TTC549 (cell line): ENCODE results near the gene SPRY1.

ENCODE experiments used
- FAIRE-seq: peaks from 2 replicates; lab custom pipeline; 2012; peaks lifted over from hg19 to GRCh38; lab: Jason Lieb, UNC

The SPRY1 gene

GRCh38 chr4:123379392-123379791, 17.2 kb upstream of the SPRY1 start:
- no peak for FAIRE-seq

- FAIRE-seq, result no peak
These were observed 15.6 kb upstream of the SPRY1 start for GRCh38 chr4:123380728-123381716.

GRCh38 chr4:123381996-123382395, 14.6 kb upstream of the SPRY1 start:
- no peak for FAIRE-seq

GRCh38 chr4:123383566-123383965, 13.0 kb upstream of the SPRY1 start:
- no peak for FAIRE-seq

GRCh38 chr4:123386609-123387008, 10.0 kb upstream of the SPRY1 start:
- no peak for FAIRE-seq

GRCh38 chr4:123390846-123391456, 5.6 kb upstream of the SPRY1 start:
- FAIRE-seq, result peak; percentile 93

- FAIRE-seq, result no peak
These were observed 2.9 kb upstream of the SPRY1 start for GRCh38 chr4:123393721-123394120.

- no peak for FAIRE-seq
These were observed 810 bp downstream of the SPRY1 start for GRCh38 chr4:123397144-123398065.

GRCh38 chr4:123398066-123398852, 1.7 kb downstream of the SPRY1 start:
- no peak for FAIRE-seq

GRCh38 chr4:123398853-123399626, 2.4 kb downstream of the SPRY1 start:
- FAIRE-seq, result no peak

GRCh38 chr4:123399627-123400358, 3.2 kb downstream of the SPRY1 start:
- peak; percentile 25 for FAIRE-seq

- FAIRE-seq, result no peak
These were observed 4.9 kb downstream of the SPRY1 start for GRCh38 chr4:123401271-123402120.

- FAIRE-seq, result no peak
These were observed 5.5 kb downstream of the SPRY1 start for GRCh38 chr4:123402121-123402465.

GRCh38 chr4:123403080-123403604, 6.5 kb downstream of the SPRY1 start:
- peak; percentile 87 for FAIRE-seq

- FAIRE-seq, result no peak
These were observed 7.9 kb downstream of the SPRY1 start for GRCh38 chr4:123404533-123404932.

GRCh38 chr4:123405267-123405865, 8.8 kb downstream of the SPRY1 start:
- peak; percentile 65 for FAIRE-seq

- no peak for FAIRE-seq
These were observed 10.3 kb downstream of the SPRY1 start for GRCh38 chr4:123406872-123407271.

- FAIRE-seq, result peak; percentile 96
These were observed 12.0 kb downstream of the SPRY1 start for GRCh38 chr4:123408471-123409084.
